ENCODE measurements around the gene QRFPR.

Gene QRFPR

GRCh38 chr4:121370729-121371325 lies 10.0 kb downstream of the QRFPR start:
- TF ChIP-seq, protein P1, sequence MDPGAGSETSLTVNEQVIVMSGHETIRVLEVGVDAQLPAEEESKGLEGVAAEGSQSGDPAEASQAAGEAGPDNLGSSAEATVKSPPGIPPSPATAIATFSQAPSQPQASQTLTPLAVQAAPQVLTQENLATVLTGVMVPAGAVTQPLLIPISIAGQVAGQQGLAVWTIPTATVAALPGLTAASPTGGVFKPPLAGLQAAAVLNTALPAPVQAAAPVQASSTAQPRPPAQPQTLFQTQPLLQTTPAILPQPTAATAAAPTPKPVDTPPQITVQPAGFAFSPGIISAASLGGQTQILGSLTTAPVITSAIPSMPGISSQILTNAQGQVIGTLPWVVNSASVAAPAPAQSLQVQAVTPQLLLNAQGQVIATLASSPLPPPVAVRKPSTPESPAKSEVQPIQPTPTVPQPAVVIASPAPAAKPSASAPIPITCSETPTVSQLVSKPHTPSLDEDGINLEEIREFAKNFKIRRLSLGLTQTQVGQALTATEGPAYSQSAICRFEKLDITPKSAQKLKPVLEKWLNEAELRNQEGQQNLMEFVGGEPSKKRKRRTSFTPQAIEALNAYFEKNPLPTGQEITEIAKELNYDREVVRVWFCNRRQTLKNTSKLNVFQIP (CRISPR knock-in tag; IDR thresholded peaks at IDR 0.05; ENCODE audit: borderline replicate concordance, low read depth), result no peak
- TF ChIP-seq PATZ1 (CRISPR knock-in tag; IDR thresholded peaks at IDR 0.05; ENCODE audit: borderline replicate concordance) (no peak), TCF4 (CRISPR knock-in tag; IDR thresholded peaks at IDR 0.05; ENCODE audit: borderline replicate concordance) (no peak), ZNF565 (CRISPR knock-in tag; conservative IDR thresholded peaks at IDR 0.05; ENCODE audit: low read depth) (no peak), ZFP30 (CRISPR knock-in tag; IDR thresholded peaks at IDR 0.05) (no peak), SNAI2 (CRISPR knock-in tag; IDR thresholded peaks at IDR 0.05) (no peak), ARNTL (CRISPR knock-in tag; IDR thresholded peaks at IDR 0.05; ENCODE audit: borderline replicate concordance, low read depth) (no peak), ZNF8 (CRISPR knock-in tag; IDR thresholded peaks at IDR 0.05) (no peak)
- ATAC-seq, result peak; percentile 88

DNA sequence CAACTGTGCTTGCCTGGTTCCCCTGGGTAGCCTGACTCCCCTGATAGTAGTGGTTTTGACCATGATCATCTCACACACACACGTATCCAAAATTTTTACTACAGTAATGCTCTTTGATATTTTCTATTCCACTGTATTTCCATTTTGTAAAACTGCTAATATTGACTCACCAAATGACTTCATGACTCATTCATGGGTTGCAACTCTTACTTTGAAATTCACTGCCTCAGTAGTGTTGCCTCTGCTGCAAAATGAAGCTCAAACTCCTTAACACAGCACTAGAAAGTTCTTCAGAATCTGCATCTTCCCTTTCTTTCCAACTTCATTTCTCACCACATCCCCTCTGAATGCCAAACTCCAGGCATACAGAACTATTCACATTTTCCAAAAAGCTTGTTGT lies 20.3 kb downstream of the QRFPR start:
- ATAC-seq, result no peak
- TF ChIP-seq, protein P1 (CRISPR knock-in tag; IDR thresholded peaks at IDR 0.05; ENCODE audit: borderline replicate concordance, low read depth), result no peak
- TF ChIP-seq RARB (CRISPR knock-in tag; IDR thresholded peaks at IDR 0.05), result no peak
- no peak for TF ChIP-seq ARNTL (CRISPR knock-in tag; IDR thresholded peaks at IDR 0.05; ENCODE audit: borderline replicate concordance, low read depth)
- TF ChIP-seq, protein P2, sequence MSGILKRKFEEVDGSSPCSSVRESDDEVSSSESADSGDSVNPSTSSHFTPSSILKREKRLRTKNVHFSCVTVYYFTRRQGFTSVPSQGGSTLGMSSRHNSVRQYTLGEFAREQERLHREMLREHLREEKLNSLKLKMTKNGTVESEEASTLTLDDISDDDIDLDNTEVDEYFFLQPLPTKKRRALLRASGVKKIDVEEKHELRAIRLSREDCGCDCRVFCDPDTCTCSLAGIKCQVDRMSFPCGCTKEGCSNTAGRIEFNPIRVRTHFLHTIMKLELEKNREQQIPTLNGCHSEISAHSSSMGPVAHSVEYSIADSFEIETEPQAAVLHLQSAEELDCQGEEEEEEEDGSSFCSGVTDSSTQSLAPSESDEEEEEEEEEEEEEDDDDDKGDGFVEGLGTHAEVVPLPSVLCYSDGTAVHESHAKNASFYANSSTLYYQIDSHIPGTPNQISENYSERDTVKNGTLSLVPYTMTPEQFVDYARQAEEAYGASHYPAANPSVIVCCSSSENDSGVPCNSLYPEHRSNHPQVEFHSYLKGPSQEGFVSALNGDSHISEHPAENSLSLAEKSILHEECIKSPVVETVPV (CRISPR knock-in tag; IDR thresholded peaks at IDR 0.05), result no peak
- TF ChIP-seq OSR1 (CRISPR knock-in tag; IDR thresholded peaks at IDR 0.05), result no peak
- TF ChIP-seq ZNF565 (CRISPR knock-in tag; conservative IDR thresholded peaks at IDR 0.05; ENCODE audit: low read depth), result no peak
- no peak for TF ChIP-seq TCF4 (CRISPR knock-in tag; IDR thresholded peaks at IDR 0.05; ENCODE audit: borderline replicate concordance)
- TF ChIP-seq ZNF8 (CRISPR knock-in tag; IDR thresholded peaks at IDR 0.05), result no peak
- TF ChIP-seq PPARA (CRISPR knock-in tag; IDR thresholded peaks at IDR 0.05; ENCODE audit: borderline replicate concordance), result no peak
- no peak for TF ChIP-seq CREB5 (CRISPR knock-in tag; IDR thresholded peaks at IDR 0.05; ENCODE audit: low read depth)
- no peak for TF ChIP-seq PATZ1 (CRISPR knock-in tag; IDR thresholded peaks at IDR 0.05; ENCODE audit: borderline replicate concordance)
- TF ChIP-seq BACH2 (CRISPR knock-in tag; IDR thresholded peaks at IDR 0.05; ENCODE audit: borderline replicate concordance), result no peak
- TF ChIP-seq ZC3H10 (CRISPR knock-in tag; IDR thresholded peaks at IDR 0.05), result no peak
- no peak for TF ChIP-seq ZFP3 (CRISPR knock-in tag; IDR thresholded peaks at IDR 0.05)
- TF ChIP-seq SNAI2 (CRISPR knock-in tag; IDR thresholded peaks at IDR 0.05), result no peak
- TF ChIP-seq, protein P3, sequence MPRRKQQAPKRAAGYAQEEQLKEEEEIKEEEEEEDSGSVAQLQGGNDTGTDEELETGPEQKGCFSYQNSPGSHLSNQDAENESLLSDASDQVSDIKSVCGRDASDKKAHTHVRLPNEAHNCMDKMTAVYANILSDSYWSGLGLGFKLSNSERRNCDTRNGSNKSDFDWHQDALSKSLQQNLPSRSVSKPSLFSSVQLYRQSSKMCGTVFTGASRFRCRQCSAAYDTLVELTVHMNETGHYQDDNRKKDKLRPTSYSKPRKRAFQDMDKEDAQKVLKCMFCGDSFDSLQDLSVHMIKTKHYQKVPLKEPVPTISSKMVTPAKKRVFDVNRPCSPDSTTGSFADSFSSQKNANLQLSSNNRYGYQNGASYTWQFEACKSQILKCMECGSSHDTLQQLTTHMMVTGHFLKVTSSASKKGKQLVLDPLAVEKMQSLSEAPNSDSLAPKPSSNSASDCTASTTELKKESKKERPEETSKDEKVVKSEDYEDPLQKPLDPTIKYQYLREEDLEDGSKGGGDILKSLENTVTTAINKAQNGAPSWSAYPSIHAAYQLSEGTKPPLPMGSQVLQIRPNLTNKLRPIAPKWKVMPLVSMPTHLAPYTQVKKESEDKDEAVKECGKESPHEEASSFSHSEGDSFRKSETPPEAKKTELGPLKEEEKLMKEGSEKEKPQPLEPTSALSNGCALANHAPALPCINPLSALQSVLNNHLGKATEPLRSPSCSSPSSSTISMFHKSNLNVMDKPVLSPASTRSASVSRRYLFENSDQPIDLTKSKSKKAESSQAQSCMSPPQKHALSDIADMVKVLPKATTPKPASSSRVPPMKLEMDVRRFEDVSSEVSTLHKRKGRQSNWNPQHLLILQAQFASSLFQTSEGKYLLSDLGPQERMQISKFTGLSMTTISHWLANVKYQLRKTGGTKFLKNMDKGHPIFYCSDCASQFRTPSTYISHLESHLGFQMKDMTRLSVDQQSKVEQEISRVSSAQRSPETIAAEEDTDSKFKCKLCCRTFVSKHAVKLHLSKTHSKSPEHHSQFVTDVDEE (CRISPR knock-in tag; IDR thresholded peaks at IDR 0.05), result no peak
- no peak for TF ChIP-seq ESRRG (CRISPR knock-in tag; IDR thresholded peaks at IDR 0.05)
- TF ChIP-seq TOX (CRISPR knock-in tag; IDR thresholded peaks at IDR 0.05; ENCODE audit: borderline replicate concordance), result no peak
- TF ChIP-seq GLIS3 (CRISPR knock-in tag; IDR thresholded peaks at IDR 0.05), result no peak

Measured in SK-N-SH treated with all-trans-retinoic acid at 6 μM for 48 hours (cell line).